Panc1 (cell line): Measurements from ENCODE around the gene LPIN1. TPM values are rescaled to one million over a fixed set of nuclear protein-coding genes. Genes with fewer than 3 reads are reported as not detected.

Source experiments
- ATAC-seq: fragments of 200-7000 bp; cut with Tn5 transposase; 2 replicates; pipeline ENCODE4 v1.9.1; 2020; ENCODE audit warnings: mild to moderate bottlenecking, moderate library complexity
- BruUV-seq: library from RNA; stranded (reverse); fragments of 400-500 nt; replicated peaks from 2 replicates; lab custom pipeline; 2021; lab: Mats Ljungman, UMichigan
- CTCF ChIA-PET: fragments of 300-600 bp; sonication (Branson Sonifier 250); formaldehyde crosslinking; loops from one replicate; lab custom pipeline; 2022; ENCODE audit warnings: antibody characterized with exemption; lab: Charles Lee
- POLR2A ChIA-PET: fragments of 300-600 bp; sonication (Branson Sonifier 250); formaldehyde crosslinking; loops from one replicate; lab custom pipeline; 2022; ENCODE audit warnings: antibody characterized with exemption; lab: Charles Lee
- DNase-seq: peaks from one replicate; pipeline ENCODE4 v3.0.0-alpha.2; 2010; ENCODE audit warnings: low read depth, low spot score
- H3K27ac ChIP-seq: 2 replicates; pipeline ENCODE4 v1.5.1; 2011; ENCODE audit warnings: mild to moderate bottlenecking, low read length, inconsistent platforms
- H3K27me3 ChIP-seq: fragments of 200-500 bp; sonication (Bioruptor generic); 2 replicates; pipeline ENCODE4 v1.6.0; 2014; ENCODE audit warnings: low read length, inconsistent platforms; ENCODE audit not compliant: control insufficient read depth, insufficient read depth
- H3K36me3 ChIP-seq: fragments of 200-500 bp; sonication (Bioruptor generic); 2 replicates; pipeline ENCODE4 v1.5.1; 2014; ENCODE audit warnings: inconsistent platforms, mild to moderate bottlenecking, low read length, moderate library complexity; ENCODE audit not compliant: control insufficient read depth, insufficient read depth
- H3K4me1 ChIP-seq: 2 replicates; pipeline ENCODE4 v1.5.1; 2011; ENCODE audit warnings: inconsistent platforms, mild to moderate bottlenecking, low read length, moderate library complexity; ENCODE audit not compliant: control insufficient read depth, insufficient read depth
- H3K4me3 ChIP-seq, 2 experiments: 2 replicates each; pipeline ENCODE4 v1.5.1; 2011 to 2012; ENCODE audit warnings: low read depth in 2 of 2, low read length in 2 of 2, mild to moderate bottlenecking in 2 of 2, inconsistent platforms in 1 of 2, moderate library complexity in 1 of 2
- H3K9me3 ChIP-seq: fragments of 200-500 bp; sonication (Bioruptor generic); 2 replicates; pipeline ENCODE4 v1.5.1; 2014; ENCODE audit warnings: low read depth, mild to moderate bottlenecking, inconsistent platforms, low read length, moderate library complexity; ENCODE audit not compliant: control insufficient read depth, insufficient read depth
- POLR2AphosphoS5 ChIP-seq: IDR thresholded peaks from 2 replicates; pipeline ENCODE4 v1.6.1; 2012; ENCODE audit warnings: mild to moderate bottlenecking, low read depth, low read length, moderate library complexity
- SIN3A ChIP-seq: IDR thresholded peaks from 2 replicates; pipeline ENCODE4 v1.6.1; 2012; ENCODE audit warnings: low read depth, mild to moderate bottlenecking, low read length, moderate library complexity, borderline replicate concordance; ENCODE audit not compliant: insufficient read depth
- TCF7L2 ChIP-seq: IDR thresholded peaks from 2 replicates; pipeline ENCODE4 v1.6.1; 2011; ENCODE audit warnings: mild to moderate bottlenecking, low read depth, low read length, inconsistent platforms
- in situ Hi-C: cut with HindIII; loops from 2 replicates; pipeline ENCODE4 v1.10.0; 2016; ENCODE audit warnings: low sequenced_read_pairs, low pct_unique_long_range_greater_than_20kb
- intact Hi-C: fragments of 100-400 bp; cut with micrococcal nuclease; formaldehyde crosslinking; loops from one replicate; pipeline ENCODE4 v1.10.0; 2022; ENCODE audit not compliant: unreplicated experiment
- total RNA-seq: library from RNA; stranded (reverse); gene quantifications from one replicate; pipeline ENCODE4 v1.2.1, GENCODE V29; 2021; ENCODE audit not compliant: unreplicated experiment
- TF ChIP-seq, protein P1 (sequence below), 2 experiments: IDR thresholded peaks; 2 replicates each; pipeline ENCODE4 v1.6.1; 2011 to 2012; ENCODE audit warnings: low read depth in 2 of 2, control low read depth in 1 of 2, low read length in 1 of 2, mild to moderate bottlenecking in 1 of 2, moderate library complexity in 1 of 2; ENCODE audit not compliant: insufficient read depth in 1 of 2
- TF ChIP-seq, protein P2 (sequence below): fragments of 450-650 bp; IDR thresholded peaks from 2 replicates; pipeline ENCODE4 v1.5.1; 2017; ENCODE audit warnings: mild to moderate bottlenecking

LPIN1 gene
- total RNA-seq, 1 experiment from 2014 or later: 51.8 TPM

DNA sequence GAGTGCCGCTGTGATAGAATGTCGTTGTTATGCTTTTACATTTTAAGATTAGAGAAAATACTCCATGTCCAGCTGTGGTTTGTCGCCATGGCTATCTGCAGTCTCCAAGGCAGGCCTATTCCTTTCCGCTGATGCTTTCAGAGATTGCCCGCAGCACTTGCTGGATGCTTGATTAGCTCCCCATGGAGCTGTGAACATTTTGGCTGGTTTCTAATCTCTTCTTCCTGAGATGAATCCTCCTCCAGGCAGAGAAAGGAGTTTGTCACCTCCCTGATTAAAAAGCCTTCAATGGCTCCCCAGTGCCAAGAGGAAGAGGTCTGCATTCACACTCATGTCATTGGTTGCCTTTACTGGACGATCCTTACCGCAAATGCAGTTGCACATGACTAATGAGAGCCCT lies 32.6 kb upstream of the LPIN1 start:
- BruUV-seq: no TSS peak

DNA sequence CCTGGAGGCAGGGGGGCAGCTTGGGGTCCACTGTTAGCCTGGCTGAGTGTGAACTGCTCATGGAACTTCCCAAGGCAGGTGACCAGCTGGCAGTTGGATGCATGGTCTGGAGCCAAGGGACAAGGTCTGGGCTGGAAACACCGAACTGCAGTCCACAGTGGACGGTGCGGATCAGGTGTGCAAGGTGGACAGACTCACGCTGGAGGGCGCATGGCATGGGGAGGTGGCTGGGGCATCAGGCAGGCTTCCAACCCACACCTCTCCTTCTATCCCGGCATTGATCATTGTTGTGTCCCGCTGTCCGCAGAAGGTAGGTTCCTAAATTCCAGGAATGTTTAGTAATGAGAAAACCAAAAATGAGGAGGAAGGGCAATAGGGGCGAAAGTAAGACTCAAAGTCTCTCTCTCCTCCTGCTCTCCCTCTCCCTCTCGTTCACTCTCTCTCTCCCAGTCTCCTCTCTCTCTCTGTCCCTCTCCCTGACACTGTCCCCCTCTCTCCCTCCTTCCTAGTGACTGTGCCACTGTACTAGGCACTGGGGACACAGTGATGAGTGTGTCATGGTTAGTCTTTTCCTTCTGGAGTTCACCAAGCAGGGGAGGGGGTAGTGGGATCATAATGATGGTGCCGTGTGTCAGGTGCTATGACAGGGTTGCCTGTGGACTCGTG lies 30.3 kb upstream of the LPIN1 start:
- Histone ChIP-seq H3K9me3 (no peaks in the 10 kb centered on the region), H3K36me3 (no peaks in the 10 kb centered on the region), H3K4me1 (no peaks in the 10 kb centered on the region), H3K4me3 (no peak overlapping the region), H3K27ac (no peak overlapping the region), H3K27me3 (no peaks in the 10 kb centered on the region)
- TF ChIP-seq POLR2AphosphoS5: no peak
- TF ChIP-seq, protein P1, sequence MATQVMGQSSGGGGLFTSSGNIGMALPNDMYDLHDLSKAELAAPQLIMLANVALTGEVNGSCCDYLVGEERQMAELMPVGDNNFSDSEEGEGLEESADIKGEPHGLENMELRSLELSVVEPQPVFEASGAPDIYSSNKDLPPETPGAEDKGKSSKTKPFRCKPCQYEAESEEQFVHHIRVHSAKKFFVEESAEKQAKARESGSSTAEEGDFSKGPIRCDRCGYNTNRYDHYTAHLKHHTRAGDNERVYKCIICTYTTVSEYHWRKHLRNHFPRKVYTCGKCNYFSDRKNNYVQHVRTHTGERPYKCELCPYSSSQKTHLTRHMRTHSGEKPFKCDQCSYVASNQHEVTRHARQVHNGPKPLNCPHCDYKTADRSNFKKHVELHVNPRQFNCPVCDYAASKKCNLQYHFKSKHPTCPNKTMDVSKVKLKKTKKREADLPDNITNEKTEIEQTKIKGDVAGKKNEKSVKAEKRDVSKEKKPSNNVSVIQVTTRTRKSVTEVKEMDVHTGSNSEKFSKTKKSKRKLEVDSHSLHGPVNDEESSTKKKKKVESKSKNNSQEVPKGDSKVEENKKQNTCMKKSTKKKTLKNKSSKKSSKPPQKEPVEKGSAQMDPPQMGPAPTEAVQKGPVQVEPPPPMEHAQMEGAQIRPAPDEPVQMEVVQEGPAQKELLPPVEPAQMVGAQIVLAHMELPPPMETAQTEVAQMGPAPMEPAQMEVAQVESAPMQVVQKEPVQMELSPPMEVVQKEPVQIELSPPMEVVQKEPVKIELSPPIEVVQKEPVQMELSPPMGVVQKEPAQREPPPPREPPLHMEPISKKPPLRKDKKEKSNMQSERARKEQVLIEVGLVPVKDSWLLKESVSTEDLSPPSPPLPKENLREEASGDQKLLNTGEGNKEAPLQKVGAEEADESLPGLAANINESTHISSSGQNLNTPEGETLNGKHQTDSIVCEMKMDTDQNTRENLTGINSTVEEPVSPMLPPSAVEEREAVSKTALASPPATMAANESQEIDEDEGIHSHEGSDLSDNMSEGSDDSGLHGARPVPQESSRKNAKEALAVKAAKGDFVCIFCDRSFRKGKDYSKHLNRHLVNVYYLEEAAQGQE (IDR thresholded peaks at IDR 0.05; ENCODE audit: insufficient read depth in 1 of 2, low read depth in 2 of 2, low read length in 1 of 2): no peak
- TF ChIP-seq, protein P2, sequence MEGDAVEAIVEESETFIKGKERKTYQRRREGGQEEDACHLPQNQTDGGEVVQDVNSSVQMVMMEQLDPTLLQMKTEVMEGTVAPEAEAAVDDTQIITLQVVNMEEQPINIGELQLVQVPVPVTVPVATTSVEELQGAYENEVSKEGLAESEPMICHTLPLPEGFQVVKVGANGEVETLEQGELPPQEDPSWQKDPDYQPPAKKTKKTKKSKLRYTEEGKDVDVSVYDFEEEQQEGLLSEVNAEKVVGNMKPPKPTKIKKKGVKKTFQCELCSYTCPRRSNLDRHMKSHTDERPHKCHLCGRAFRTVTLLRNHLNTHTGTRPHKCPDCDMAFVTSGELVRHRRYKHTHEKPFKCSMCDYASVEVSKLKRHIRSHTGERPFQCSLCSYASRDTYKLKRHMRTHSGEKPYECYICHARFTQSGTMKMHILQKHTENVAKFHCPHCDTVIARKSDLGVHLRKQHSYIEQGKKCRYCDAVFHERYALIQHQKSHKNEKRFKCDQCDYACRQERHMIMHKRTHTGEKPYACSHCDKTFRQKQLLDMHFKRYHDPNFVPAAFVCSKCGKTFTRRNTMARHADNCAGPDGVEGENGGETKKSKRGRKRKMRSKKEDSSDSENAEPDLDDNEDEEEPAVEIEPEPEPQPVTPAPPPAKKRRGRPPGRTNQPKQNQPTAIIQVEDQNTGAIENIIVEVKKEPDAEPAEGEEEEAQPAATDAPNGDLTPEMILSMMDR: no peak
- TF ChIP-seq SIN3A: no peak
- no peak for TF ChIP-seq TCF7L2
- intact Hi-C loops: no loop called here
- no TSS peak for BruUV-seq
- no peak for DNase-seq
- ChIA-PET POLR2A (no interaction called here), CTCF (interaction anchor here (0.7 kb wide), 1 partner anchor 95 kb away, joined by 3 read pairs; no protein-coding TSS in a partner anchor)
- ATAC-seq: no peak
- in situ Hi-C loops: no loop called here

More for the DNA sequence above, 32.6 kb upstream of the LPIN1 start:
- ChIA-PET POLR2A (no interaction called here), CTCF (no interaction called here)
- DNase-seq: no peak
- Histone ChIP-seq H3K4me1 (no peaks in the 10 kb centered on the region; the same call in 1 of the 2 replicates), H3K4me3 (no peak overlapping the region), H3K9me3 (no peaks in the 10 kb centered on the region), H3K36me3 (no peaks in the 10 kb centered on the region), H3K27me3 (no peaks in the 10 kb centered on the region), H3K27ac (no peak overlapping the region)
- intact Hi-C loops (no loop called here), in situ Hi-C loops (no loop called here)
- TF ChIP-seq TCF7L2: no peak
- no peak for TF ChIP-seq SIN3A
- TF ChIP-seq, protein P2: no peak
- ATAC-seq: no peak
